ENCODE results near the gene THSD4.
A peak's percentile ranks its signal among the peaks of the same experiment; 100 is the strongest.

Gene THSD4

GRCh38 chr15:71335591-71335990 lies 220.3 kb downstream of the THSD4 start:
- TF ChIP-seq CTCF (IDR thresholded peaks at IDR 0.05; ENCODE audit: control insufficient read depth, extremely low read depth, insufficient read depth) = no peak
- H3K4me3 ChIP-seq (ENCODE audit: low read depth, low read length) = no peak overlapping the region
- DNase-seq (ENCODE audit: low read depth) = no peak

- TF ChIP-seq CTCF (IDR thresholded peaks at IDR 0.05; ENCODE audit: control insufficient read depth, extremely low read depth, insufficient read depth) = no peak
- no peak for DNase-seq (ENCODE audit: low read depth)
- no peak overlapping the region for H3K4me3 ChIP-seq (ENCODE audit: low read depth, low read length)
Measured at GRCh38 chr15:71336671-71337070, 221.4 kb downstream of the THSD4 start.

- no peak overlapping the region for H3K4me3 ChIP-seq (ENCODE audit: low read depth, low read length)
- no peak for TF ChIP-seq CTCF (IDR thresholded peaks at IDR 0.05; ENCODE audit: control insufficient read depth, extremely low read depth, insufficient read depth)
- peak; percentile 87 for DNase-seq (ENCODE audit: low read depth)
Measured at GRCh38 chr15:71337197-71337845, 222.1 kb downstream of the THSD4 start.

- no peak overlapping the region for H3K4me3 ChIP-seq (ENCODE audit: low read depth, low read length)
- TF ChIP-seq CTCF (IDR thresholded peaks at IDR 0.05; ENCODE audit: control insufficient read depth, extremely low read depth, insufficient read depth) = no peak
- DNase-seq (ENCODE audit: low read depth) = no peak
Measured at GRCh38 chr15:71338265-71338664, 223.0 kb downstream of the THSD4 start.

GRCh38 chr15:71338827-71339542 lies 223.7 kb downstream of the THSD4 start:
- no peak for DNase-seq (ENCODE audit: low read depth)
- no peak overlapping the region for H3K4me3 ChIP-seq (ENCODE audit: low read depth, low read length)
- no peak for TF ChIP-seq CTCF (IDR thresholded peaks at IDR 0.05; ENCODE audit: control insufficient read depth, extremely low read depth, insufficient read depth)

- no peak for DNase-seq (ENCODE audit: low read depth)
Measured at GRCh38 chr15:71341811-71342550, 226.7 kb downstream of the THSD4 start.

More at GRCh38 chr15:71341811-71342550, 226.7 kb downstream of the THSD4 start:
- no peak for TF ChIP-seq CTCF (IDR thresholded peaks at IDR 0.05; ENCODE audit: control insufficient read depth, extremely low read depth, insufficient read depth)
- H3K4me3 ChIP-seq (ENCODE audit: low read depth, low read length) = no peak overlapping the region
